ENCODE data around the gene GPR161.
"Not testable (repeated sequence)": the region's sequence is repeated elsewhere in the genome, so short reads cannot be mapped to it uniquely, and the experiment has no call there.

The GPR161 gene, protein sequence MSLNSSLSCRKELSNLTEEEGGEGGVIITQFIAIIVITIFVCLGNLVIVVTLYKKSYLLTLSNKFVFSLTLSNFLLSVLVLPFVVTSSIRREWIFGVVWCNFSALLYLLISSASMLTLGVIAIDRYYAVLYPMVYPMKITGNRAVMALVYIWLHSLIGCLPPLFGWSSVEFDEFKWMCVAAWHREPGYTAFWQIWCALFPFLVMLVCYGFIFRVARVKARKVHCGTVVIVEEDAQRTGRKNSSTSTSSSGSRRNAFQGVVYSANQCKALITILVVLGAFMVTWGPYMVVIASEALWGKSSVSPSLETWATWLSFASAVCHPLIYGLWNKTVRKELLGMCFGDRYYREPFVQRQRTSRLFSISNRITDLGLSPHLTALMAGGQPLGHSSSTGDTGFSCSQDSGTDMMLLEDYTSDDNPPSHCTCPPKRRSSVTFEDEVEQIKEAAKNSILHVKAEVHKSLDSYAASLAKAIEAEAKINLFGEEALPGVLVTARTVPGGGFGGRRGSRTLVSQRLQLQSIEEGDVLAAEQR

DNA sequence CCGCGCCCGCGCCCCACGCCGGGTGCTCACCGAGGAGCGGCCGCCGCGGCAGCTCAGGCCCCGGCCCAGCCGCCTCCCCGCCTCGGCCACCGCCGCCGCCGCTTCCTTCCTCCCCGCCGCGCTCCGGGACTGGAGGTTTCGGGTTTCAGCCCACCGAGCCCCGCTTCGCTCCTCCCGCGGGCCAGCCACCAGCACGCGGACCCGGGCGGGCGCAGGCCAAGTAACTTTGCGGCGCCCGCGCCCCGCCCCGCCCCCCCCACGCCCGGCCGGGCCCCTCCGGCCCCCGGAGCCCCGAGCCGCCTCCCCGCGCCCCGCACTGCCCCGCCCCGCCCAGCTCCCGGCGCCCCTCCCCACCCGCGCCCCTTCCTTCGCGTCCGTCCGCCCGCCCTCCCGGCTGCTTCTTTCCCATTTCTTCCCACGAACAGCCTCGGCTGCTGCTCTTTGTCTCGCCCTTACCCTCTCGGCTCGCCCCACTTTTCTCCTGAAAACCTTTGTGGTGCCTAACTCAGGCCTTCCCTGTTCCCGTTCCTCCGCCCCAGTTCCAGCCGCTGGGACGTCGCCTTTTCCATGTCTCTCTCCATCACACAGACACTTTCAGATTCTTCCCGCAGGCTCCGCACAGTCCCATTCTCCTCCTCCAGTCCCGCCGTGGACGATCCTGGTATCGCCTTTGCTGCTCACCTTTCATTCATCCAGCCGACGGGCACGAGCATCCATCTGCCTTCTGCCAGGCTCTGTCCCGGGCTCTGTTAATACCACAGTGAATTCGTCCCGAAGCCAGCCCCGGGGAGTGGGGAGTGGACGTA, at the start of gene GPR161:
Gene GPR161, minus strand, starts transcription at position 222 of the 806 bp plus-strand sequence. CDS start 32,080 bp downstream, outside the sequence.
- peaks cover 55% of the 10 kb centered on the region for H3K27me3 Mint-ChIP-seq
- H3K4me3 Mint-ChIP-seq: peak within 1 kb of the TSS; percentile 73
- peaks cover 13% of the 10 kb centered on the region for H3K4me1 Mint-ChIP-seq
- CTCF ChIA-PET: no interaction called here
- DNase-seq: peak; percentile 55
- no peaks in the 10 kb centered on the region for H3K9me3 Mint-ChIP-seq
- peaks cover 3% of the 10 kb centered on the region for H3K36me3 Mint-ChIP-seq
- no peak within 1 kb of the TSS for H3K27ac Mint-ChIP-seq

DNA sequence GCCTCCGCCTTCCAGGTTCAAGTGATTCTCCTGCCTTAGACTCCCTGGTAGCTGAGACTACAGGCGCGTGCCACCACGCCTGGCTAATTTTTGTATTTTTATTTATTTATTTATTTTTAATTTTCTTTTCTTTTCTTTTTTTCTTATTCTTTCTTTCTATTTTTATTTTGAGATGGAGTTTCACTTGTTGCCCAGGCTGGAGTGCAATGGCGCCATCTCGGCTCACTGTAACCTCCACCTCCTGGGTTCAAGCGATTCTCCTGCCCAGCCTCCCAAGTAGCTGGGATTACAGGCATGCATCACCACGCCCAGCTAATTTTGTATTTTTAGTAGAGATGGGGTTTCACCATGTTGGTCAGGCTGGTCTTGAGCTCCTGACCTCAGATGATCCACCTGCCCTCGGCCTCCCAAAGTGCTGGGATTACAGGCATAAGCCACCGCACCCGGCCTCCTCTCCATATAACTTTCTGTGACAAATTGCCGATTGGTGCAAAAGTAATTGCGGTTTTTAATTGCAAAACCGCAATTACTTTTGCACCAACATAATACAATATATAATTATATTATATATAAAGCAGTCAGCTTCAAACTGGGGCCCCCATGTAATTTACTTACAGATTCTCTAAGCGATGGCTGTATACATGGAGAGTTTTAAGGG, 44.5 kb upstream of the GPR161 start:
- DNase-seq, H3K4me3 Mint-ChIP-seq, H3K27ac Mint-ChIP-seq: not testable (repeated sequence)

DNA sequence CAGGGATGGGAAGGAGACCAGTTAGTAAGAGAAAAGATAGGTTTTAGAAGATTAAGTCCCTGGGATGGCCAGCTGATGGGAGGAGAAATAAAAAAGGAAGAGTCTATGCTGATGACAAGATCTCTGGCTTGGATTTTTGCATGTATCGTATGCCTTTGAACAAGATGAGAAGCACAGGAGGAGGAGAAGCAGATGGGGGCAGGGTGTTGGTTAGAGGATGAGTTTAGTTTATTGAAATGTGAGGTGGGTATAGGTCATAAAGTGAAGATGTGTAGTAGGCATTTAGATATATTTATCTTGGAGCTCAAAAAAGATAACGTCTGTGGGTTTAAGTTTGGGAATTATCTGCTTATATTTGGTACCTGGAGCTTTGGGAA, 43.4 kb upstream of the GPR161 start:
- no peaks in the 10 kb centered on the region for H3K27me3 Mint-ChIP-seq
- H3K27ac Mint-ChIP-seq: no peak overlapping the region
- no peak for DNase-seq
- H3K4me3 Mint-ChIP-seq: no peak overlapping the region
- CTCF ChIA-PET: interaction anchor here (1.0 to 2.4 kb wide), 3 partner anchors 55 to 141 kb away, joined by 3 to 6 read pairs (median 3); no protein-coding TSS in a partner anchor
- H3K36me3 Mint-ChIP-seq: peaks cover 13% of the 10 kb centered on the region
- no peaks in the 10 kb centered on the region for H3K9me3 Mint-ChIP-seq
- H3K4me1 Mint-ChIP-seq: peaks cover 12% of the 10 kb centered on the region

More for the DNA sequence above, 44.5 kb upstream of the GPR161 start:
- CTCF ChIA-PET, H3K9me3 Mint-ChIP-seq, H3K27me3 Mint-ChIP-seq: not testable (repeated sequence)
- Mint-ChIP-seq H3K4me1 (peaks cover 12% of the 10 kb centered on the region), H3K36me3 (peaks cover 19% of the 10 kb centered on the region)

DNA sequence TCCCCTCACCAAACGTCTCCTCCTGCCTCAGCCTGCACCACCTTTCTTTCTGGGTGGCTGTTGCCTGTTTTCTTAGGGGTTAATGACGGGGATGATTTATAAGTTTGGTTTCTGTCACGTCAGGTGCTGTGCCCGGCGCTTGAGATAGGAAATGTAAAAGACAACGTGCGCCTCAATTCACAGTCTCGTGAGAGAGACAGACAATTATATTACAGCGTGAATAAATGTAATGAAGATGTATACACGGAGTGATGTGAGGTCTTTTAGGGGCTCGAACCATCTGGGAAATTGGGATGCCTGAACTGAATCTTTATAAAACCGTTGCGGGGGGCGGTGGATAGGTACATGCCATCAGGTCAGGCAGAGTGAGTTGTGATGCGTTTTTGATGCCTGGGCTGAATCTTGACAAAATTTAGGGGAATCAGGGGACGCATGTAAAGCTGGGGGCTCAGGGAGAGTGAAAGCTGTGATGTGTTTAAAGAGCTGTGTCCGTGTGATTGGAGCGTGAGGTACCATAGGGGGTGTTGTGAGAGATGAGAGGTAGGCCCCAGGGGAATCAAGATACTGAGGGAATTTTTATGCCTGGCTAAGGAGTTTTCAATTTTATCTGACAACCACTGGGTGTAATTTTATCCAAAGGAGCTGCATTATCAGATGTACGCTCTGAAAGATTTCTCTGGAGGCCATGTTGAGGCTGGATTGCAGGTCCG, 42.9 kb upstream of the GPR161 start:
- H3K27me3 Mint-ChIP-seq: no peaks in the 10 kb centered on the region
- H3K36me3 Mint-ChIP-seq: peaks cover 8% of the 10 kb centered on the region
- no peak for DNase-seq
- H3K27ac Mint-ChIP-seq: no peak overlapping the region
- no peaks in the 10 kb centered on the region for H3K9me3 Mint-ChIP-seq
- CTCF ChIA-PET: interaction anchor here (1.0 to 2.4 kb wide), 4 partner anchors 56 to 163 kb away, joined by 3 to 6 read pairs (median 3); no protein-coding TSS in a partner anchor
- H3K4me1 Mint-ChIP-seq: peaks cover 12% of the 10 kb centered on the region
- H3K4me3 Mint-ChIP-seq: no peak overlapping the region

DNA sequence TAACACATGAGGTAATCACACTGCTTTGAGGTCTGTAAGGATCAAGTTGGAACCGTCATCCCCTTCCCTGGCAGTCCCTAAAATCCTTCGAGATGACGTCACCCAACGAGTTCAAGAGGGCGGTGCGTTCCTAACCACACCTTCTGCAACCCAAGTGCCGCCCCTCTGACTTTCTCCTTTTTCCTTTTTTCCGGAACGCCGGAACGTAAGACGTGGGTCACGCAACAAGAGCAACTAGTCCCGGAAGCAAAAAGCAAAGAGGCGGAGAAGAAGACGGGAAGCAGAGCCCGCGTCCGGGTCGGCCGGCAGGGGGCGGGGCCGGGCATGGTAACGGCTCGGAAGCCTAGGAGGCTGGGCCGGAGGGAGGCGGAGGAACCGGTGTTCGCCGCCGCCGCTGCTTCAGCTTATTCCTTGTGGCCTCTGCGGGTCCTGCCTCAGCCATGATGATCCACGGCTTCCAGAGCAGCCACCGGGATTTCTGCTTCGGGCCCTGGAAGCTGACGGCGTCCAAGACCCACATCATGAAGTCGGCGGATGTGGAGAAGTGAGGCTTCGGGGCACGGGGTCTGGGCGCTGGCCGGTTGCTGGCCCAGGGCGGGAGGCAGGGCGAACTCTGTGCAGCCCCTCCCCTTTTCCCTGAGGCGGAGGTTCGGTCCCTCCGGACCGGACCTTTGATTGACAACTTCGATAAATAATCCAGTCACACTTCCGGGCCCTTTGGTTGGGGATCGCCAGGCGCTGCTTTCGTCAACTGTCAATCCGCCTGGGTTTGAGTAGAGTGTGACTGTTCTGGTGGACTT, 42.1 kb upstream of the GPR161 start, which contains the start of gene TIPRL:
Gene TIPRL, plus strand, starts transcription at position 325 of the 800 bp plus-strand sequence. Its CDS starts 116 bp downstream, at position 441.
- CTCF ChIA-PET: interaction anchor here (1.0 to 2.4 kb wide), 3 partner anchors 56 to 164 kb away, joined by 3 to 6 read pairs (median 3); no protein-coding TSS in a partner anchor
- peaks cover 11% of the 10 kb centered on the region for H3K4me1 Mint-ChIP-seq
- peak; percentile 96 for DNase-seq
- H3K4me3 Mint-ChIP-seq: no peak within 1 kb of the TSS
- peaks cover 5% of the 10 kb centered on the region for H3K36me3 Mint-ChIP-seq
- H3K27me3 Mint-ChIP-seq: no peaks in the 10 kb centered on the region
- no peaks in the 10 kb centered on the region for H3K9me3 Mint-ChIP-seq
- H3K27ac Mint-ChIP-seq: no peak within 1 kb of the TSS

DNA sequence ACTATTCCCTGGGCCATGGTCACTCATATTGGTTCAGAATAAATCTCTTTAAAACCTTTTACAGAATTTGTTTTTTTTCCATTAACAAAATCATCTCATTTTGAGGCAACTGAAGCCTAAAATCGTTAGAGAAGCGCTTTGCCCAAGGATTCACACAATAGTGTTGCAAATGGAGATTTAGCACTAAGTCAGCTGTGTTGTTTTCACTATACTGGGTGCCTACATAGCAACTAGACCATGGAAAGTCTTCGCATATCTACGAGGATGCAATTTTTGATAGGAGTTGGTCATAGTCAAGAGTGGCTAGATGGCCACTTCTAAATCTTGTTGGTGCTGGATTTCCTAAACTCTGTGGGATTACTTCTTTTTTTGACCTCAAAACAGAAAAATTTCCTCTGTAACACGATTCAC, 41.5 kb upstream of the GPR161 start:
- no peak for DNase-seq
- no peak overlapping the region for H3K4me3 Mint-ChIP-seq
- peaks cover 1% of the 10 kb centered on the region for H3K36me3 Mint-ChIP-seq
- H3K4me1 Mint-ChIP-seq: peaks cover 8% of the 10 kb centered on the region
- CTCF ChIA-PET: interaction anchor here (1.1 to 2.4 kb wide), 2 partner anchors 57 to 164 kb away, joined by 3 to 6 read pairs; no protein-coding TSS in a partner anchor
- no peaks in the 10 kb centered on the region for H3K9me3 Mint-ChIP-seq
- H3K27ac Mint-ChIP-seq: no peak overlapping the region
- peaks cover 4% of the 10 kb centered on the region for H3K27me3 Mint-ChIP-seq

DNA sequence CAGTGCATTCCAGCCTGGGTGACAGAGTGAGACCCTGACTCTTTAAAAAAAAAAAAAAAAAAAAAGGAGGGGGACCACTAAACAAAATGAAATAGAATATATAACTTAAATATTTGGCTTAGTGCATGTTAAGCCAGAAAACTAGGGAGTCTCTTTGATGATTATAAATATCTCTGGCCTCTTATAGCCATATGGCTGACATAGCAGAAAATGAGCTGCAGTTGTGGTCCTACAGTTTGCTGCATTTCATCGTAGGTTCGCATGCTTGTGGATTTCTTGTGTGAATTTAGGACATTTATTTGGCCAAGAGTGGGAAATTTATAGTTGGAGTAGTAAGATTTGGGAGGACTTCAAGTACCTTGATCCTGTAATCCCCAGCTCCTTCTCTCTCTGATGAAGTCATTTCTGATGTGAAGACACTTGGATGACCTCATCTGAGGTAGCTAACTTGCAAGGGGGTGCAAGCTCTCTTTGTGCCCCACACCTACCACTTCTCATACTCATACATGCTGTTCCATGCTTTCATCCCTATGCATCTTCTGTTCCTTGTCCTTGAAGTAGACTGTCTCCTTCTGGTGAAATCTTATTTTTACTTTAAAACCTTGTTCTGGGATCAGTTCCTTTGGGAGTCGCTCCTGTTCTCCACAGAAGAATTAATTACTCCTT, 35.7 kb upstream of the GPR161 start:
- Mint-ChIP-seq H3K4me1 (no peaks in the 10 kb centered on the region), H3K9me3 (no peaks in the 10 kb centered on the region), H3K27me3 (peaks cover 12% of the 10 kb centered on the region), H3K27ac (no peak overlapping the region), H3K36me3 (no peaks in the 10 kb centered on the region), H3K4me3 (no peak overlapping the region)
- DNase-seq: no peak
- CTCF ChIA-PET: interaction anchor here (1.4 kb wide), 1 partner anchor 63 kb away, joined by 3 read pairs; no protein-coding TSS in a partner anchor

DNA sequence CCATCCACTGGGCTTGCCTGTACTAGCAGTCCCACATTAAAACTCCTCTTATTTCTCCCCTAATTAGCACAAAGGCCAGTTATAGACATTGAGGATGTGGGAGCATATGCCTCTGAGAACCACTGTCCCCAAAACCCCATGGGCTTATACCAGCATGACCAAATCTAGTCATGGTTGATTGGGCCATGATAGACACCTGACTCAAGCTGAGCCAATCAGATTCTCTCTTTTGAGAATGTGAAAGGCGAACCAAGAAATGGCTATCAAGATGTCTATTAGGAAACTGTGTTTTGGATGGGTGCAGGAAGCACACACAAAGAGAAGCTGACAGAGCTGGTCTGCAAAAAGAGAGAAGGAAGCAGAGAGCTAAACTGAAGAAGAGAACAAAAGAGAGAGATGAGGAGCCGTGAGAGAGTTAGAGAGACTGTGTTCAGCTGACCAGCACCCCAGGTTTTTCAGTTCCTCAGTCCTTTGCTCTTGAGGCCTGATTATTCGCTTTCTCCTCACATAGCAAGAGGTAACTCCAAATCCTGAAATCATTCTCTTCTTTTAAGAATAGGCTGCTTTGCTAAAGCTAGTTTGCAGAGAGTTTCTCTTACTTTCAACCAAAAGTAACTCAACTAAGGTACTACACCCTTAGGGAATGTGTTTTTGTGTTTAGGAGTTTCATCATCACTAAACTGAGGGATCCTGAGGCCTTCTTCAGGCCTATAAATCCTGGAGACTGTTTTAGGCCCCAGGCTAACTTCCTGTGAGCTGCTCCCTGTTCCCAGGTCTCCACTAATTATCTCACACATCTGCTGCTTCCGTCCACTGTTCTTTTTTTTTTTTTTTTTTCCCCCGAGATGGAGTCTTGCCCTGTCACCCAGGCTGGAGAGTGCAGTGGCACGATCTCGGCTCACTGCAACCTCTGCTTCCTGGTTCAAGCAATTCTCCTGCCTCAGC, 34.1 kb upstream of the GPR161 start:
- Mint-ChIP-seq H3K4me1 (no peaks in the 10 kb centered on the region), H3K9me3 (no peaks in the 10 kb centered on the region), H3K27me3 (peaks cover 15% of the 10 kb centered on the region), H3K4me3 (no peak overlapping the region), H3K36me3 (no peaks in the 10 kb centered on the region), H3K27ac (no peak overlapping the region)
- CTCF ChIA-PET: no interaction called here
- DNase-seq: no peak

DNA sequence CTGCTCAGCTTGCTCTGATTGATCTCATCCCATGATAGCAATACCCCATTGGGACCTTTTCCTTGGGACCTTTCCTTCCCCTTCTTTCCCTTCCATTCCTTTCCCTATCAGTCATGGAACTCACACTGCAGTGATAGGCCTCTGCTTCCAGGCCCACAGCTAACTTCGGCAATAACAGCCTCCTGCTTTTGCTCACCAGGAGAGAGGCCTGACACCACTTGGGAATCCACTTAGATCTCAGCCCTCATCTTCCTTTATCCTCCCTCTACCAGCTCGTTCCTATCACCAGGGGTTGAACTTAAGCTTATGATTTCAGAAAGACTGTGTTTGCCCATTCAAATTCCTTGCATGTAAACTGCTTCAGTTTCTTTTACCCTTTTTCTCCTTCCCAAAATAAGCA, 31.1 kb upstream of the GPR161 start:
- Mint-ChIP-seq H3K9me3 (no peaks in the 10 kb centered on the region), H3K27ac (no peak overlapping the region), H3K4me1 (no peaks in the 10 kb centered on the region), H3K27me3 (peaks cover 14% of the 10 kb centered on the region), H3K36me3 (no peaks in the 10 kb centered on the region), H3K4me3 (no peak overlapping the region)
- DNase-seq: no peak
- CTCF ChIA-PET: interaction anchor here (0.7 to 2.0 kb wide), 2 partner anchors 8 to 22 kb away, joined by 3 to 5 read pairs; no protein-coding TSS in a partner anchor

DNA sequence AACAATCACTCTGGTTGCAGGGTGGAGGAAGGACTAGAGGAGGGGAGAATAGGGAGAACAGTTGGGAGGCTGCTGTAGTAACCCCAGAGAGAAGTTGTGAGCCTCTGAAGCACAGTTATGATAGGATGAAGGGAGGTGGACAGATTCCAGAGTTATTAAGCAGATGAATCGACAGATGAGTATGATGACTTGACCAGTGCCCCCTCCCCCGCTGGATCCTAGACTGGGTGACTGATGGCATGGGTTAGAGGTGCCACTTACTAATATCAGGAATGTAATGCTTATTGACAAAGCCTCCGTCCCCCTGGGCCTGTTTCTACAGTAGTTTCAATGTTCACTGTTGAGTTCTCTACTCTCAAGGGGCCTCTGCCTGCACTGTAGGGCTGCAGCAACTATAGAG, 28.0 kb upstream of the GPR161 start:
- Mint-ChIP-seq H3K4me1 (no peaks in the 10 kb centered on the region), H3K36me3 (no peaks in the 10 kb centered on the region), H3K9me3 (peaks cover 7% of the 10 kb centered on the region), H3K27me3 (peaks cover 24% of the 10 kb centered on the region), H3K27ac (no peak overlapping the region), H3K4me3 (no peak overlapping the region)
- CTCF ChIA-PET: interaction anchor here (1.1 kb wide), 1 partner anchor 82 kb away, joined by 3 read pairs; no protein-coding TSS in a partner anchor
- DNase-seq: no peak

DNA sequence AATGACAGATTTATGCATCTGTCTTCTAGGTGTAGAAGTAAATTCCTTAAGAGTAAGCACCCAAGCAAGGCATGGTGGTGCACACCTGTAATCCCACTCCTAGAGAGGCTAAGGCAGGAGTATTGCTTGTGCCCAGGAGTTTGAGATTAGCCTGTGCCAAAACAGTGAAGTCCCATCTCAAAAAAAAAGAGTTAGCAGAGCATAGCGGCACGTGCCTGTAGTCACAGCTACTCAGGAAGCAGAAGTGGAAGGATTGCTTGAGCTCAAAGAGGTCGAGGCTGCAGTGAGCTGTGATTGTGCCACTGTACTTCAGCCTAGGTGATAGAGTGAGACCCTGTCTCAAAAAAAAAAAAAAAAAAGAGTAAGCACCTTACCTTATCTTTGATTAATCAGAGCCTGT, 26.9 kb upstream of the GPR161 start:
- Mint-ChIP-seq H3K27ac (no peak overlapping the region), H3K4me1 (no peaks in the 10 kb centered on the region), H3K36me3 (no peaks in the 10 kb centered on the region), H3K9me3 (peaks cover 9% of the 10 kb centered on the region), H3K27me3 (peaks cover 24% of the 10 kb centered on the region), H3K4me3 (no peak overlapping the region)
- DNase-seq: no peak
- CTCF ChIA-PET: interaction anchor here (0.7 kb wide), 1 partner anchor 19 kb away, joined by 3 read pairs; no protein-coding TSS in a partner anchor
